ENCODE results near the gene MAGI2.

DNA sequence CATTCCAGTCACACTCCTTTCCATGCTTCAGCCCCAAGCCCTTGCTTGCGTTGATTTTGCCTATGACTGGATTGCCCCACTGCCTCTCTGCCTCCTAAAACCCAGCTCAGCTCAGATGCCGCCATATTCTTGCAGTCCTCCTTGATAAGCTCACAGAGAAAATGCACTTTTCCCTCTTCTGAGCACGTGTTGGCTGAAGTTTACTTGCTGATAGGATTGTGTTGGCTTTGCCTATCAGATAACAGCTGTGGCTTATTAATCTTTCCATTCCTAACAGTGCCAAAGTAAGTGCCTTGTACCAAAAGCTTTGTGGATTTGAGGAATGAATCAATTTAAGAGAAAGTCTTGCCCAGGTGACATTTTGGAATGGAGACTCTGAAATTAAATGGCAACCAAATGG is 1405.7 kb downstream of the MAGI2 start:
- TF ChIP-seq THYN1 (CRISPR knock-in tag; IDR thresholded peaks at IDR 0.05; ENCODE audit: borderline replicate concordance, low read depth) = no peak
- no peak for TF ChIP-seq BRD4 (CRISPR knock-in tag; IDR thresholded peaks at IDR 0.05)
- TF ChIP-seq, protein P1, sequence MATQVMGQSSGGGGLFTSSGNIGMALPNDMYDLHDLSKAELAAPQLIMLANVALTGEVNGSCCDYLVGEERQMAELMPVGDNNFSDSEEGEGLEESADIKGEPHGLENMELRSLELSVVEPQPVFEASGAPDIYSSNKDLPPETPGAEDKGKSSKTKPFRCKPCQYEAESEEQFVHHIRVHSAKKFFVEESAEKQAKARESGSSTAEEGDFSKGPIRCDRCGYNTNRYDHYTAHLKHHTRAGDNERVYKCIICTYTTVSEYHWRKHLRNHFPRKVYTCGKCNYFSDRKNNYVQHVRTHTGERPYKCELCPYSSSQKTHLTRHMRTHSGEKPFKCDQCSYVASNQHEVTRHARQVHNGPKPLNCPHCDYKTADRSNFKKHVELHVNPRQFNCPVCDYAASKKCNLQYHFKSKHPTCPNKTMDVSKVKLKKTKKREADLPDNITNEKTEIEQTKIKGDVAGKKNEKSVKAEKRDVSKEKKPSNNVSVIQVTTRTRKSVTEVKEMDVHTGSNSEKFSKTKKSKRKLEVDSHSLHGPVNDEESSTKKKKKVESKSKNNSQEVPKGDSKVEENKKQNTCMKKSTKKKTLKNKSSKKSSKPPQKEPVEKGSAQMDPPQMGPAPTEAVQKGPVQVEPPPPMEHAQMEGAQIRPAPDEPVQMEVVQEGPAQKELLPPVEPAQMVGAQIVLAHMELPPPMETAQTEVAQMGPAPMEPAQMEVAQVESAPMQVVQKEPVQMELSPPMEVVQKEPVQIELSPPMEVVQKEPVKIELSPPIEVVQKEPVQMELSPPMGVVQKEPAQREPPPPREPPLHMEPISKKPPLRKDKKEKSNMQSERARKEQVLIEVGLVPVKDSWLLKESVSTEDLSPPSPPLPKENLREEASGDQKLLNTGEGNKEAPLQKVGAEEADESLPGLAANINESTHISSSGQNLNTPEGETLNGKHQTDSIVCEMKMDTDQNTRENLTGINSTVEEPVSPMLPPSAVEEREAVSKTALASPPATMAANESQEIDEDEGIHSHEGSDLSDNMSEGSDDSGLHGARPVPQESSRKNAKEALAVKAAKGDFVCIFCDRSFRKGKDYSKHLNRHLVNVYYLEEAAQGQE (IDR thresholded peaks at IDR 0.05; ENCODE audit: borderline replicate concordance in 1 of 2, low read depth in 1 of 2, low read length in 2 of 2) = no peak
- TF ChIP-seq ZNF263 (CRISPR knock-in tag; IDR thresholded peaks at IDR 0.05) = no peak
- TF ChIP-seq ZNF225 (CRISPR knock-in tag; IDR thresholded peaks at IDR 0.05) = no peak
- no peak for TF ChIP-seq ZMYM2 (CRISPR knock-in tag; IDR thresholded peaks at IDR 0.05)
- no peak for TF ChIP-seq ZNF24 (IDR thresholded peaks at IDR 0.05)
- TF ChIP-seq JUN (CRISPR knock-in tag; IDR thresholded peaks at IDR 0.05) = no peak
